GM12865 (cell line): ENCODE measurements around the gene ABTB2.
A peak's percentile ranks its signal among the peaks of the same experiment; 100 is the strongest.

Source experiments
- DNase-seq: peaks from one replicate; pipeline ENCODE4 v3.0.0; 2010; ENCODE audit warnings: low read depth
- H3K4me3 ChIP-seq: 2 replicates; pipeline ENCODE4 v1.5.1; 2011; ENCODE audit warnings: mild to moderate bottlenecking, low read depth, low read length, control low read depth
- CTCF ChIP-seq: IDR thresholded peaks from 2 replicates; pipeline ENCODE4 v1.5.1; 2011; ENCODE audit warnings: low read length, control low read depth, low read depth, inconsistent platforms; ENCODE audit not compliant: insufficient read depth; ENCODE audit errors: missing control alignments

The ABTB2 gene

GRCh38 chr11:34174412-34175041 is 183.3 kb downstream of the ABTB2 start:
- TF ChIP-seq CTCF = peak; percentile 99
- H3K4me3 ChIP-seq = no peak overlapping the region
- peak; percentile 82 for DNase-seq

- H3K4me3 ChIP-seq = no peak overlapping the region
- no peak for DNase-seq
- no peak for TF ChIP-seq CTCF
These were observed 184.8 kb downstream of the ABTB2 start for GRCh38 chr11:34173050-34173449.

- no peak for DNase-seq
- no peak overlapping the region for H3K4me3 ChIP-seq
- TF ChIP-seq CTCF = no peak
These were observed 188.1 kb downstream of the ABTB2 start for GRCh38 chr11:34169686-34170085.

GRCh38 chr11:34168642-34169420 is 189.0 kb downstream of the ABTB2 start:
- TF ChIP-seq CTCF = no peak
- no peak for DNase-seq
- no peak overlapping the region for H3K4me3 ChIP-seq

GRCh38 chr11:34167961-34168360 is 189.8 kb downstream of the ABTB2 start:
- H3K4me3 ChIP-seq = no peak overlapping the region
- no peak for DNase-seq
- no peak for TF ChIP-seq CTCF

GRCh38 chr11:34166806-34167740 is 190.7 kb downstream of the ABTB2 start:
- DNase-seq = no peak
- no peak overlapping the region for H3K4me3 ChIP-seq
- no peak for TF ChIP-seq CTCF
